Type B pancreatic cell (in vitro differentiated cells): ENCODE results near the gene KY. TPM values are rescaled to one million over a fixed set of nuclear protein-coding genes. Genes with fewer than 3 reads are reported as not detected.

Experiments
- DNase-seq: peaks from one replicate; pipeline ENCODE4 v3.0.0; 2021; ENCODE audit warnings: mixed read lengths; ENCODE audit not compliant: unreplicated experiment; ENCODE audit errors: extremely low spot score
- H3K27ac Mint-ChIP-seq: 2 replicates; pipeline ENCODE4 v1.8.0; 2021; ENCODE audit warnings: mild to moderate bottlenecking, mixed read lengths
- H3K27me3 Mint-ChIP-seq: 2 replicates; pipeline ENCODE4 v1.8.0; 2021; ENCODE audit warnings: mixed read lengths
- H3K36me3 Mint-ChIP-seq: 2 replicates; pipeline ENCODE4 v1.8.0; 2021; ENCODE audit warnings: mixed read lengths
- H3K4me1 Mint-ChIP-seq: one replicate; pipeline ENCODE4 v1.8.0; 2021; ENCODE audit warnings: mixed read lengths; ENCODE audit not compliant: unreplicated experiment
- H3K4me3 Mint-ChIP-seq: 2 replicates; pipeline ENCODE4 v1.8.0; 2021; ENCODE audit warnings: mild to moderate bottlenecking, mixed read lengths
- H3K9me3 Mint-ChIP-seq: 2 replicates; pipeline ENCODE4 v1.8.0; 2021; ENCODE audit warnings: mixed read lengths
- CTCF ChIP-seq: fragments of 200-600 bp; sonication (generic); conservative IDR thresholded peaks from 2 replicates; pipeline ENCODE4 v1.5.0; 2021; ENCODE audit warnings: antibody characterized with exemption, mild to moderate bottlenecking
- total RNA-seq: library from RNA; stranded (reverse); gene quantifications from 2 replicates; pipeline ENCODE4 v1.2.1, GENCODE V29; 2021; ENCODE audit warnings: low replicate concordance

Gene KY
- total RNA-seq, 1 donor from 2014 or later: 0.58 TPM

- TF ChIP-seq CTCF: no peak
- Mint-ChIP-seq H3K36me3 (no peaks in the 10 kb centered on the region), H3K9me3 (peaks cover 7% of the 10 kb centered on the region), H3K27ac (no peak overlapping the region), H3K4me1 (peaks cover 6% of the 10 kb centered on the region), H3K4me3 (no peak overlapping the region), H3K27me3 (peaks cover 8% of the 10 kb centered on the region)
- no peak for DNase-seq
Measured at GRCh38 chr3:134638385-134639030, 12.3 kb downstream of the KY start.

GRCh38 chr3:134636406-134636805 is 14.4 kb downstream of the KY start:
- TF ChIP-seq CTCF: no peak
- H3K27me3 Mint-ChIP-seq: peaks cover 9% of the 10 kb centered on the region
- no peak overlapping the region for H3K4me3 Mint-ChIP-seq
- DNase-seq: no peak
- no peak overlapping the region for H3K27ac Mint-ChIP-seq
- H3K36me3 Mint-ChIP-seq: no peaks in the 10 kb centered on the region
- H3K4me1 Mint-ChIP-seq: peaks cover 6% of the 10 kb centered on the region
- H3K9me3 Mint-ChIP-seq: peaks cover 7% of the 10 kb centered on the region

- no peak for DNase-seq
- no peaks in the 10 kb centered on the region for H3K4me1 Mint-ChIP-seq
- no peak overlapping the region for H3K4me3 Mint-ChIP-seq
- no peak overlapping the region for H3K27ac Mint-ChIP-seq
- H3K36me3 Mint-ChIP-seq: no peaks in the 10 kb centered on the region
- TF ChIP-seq CTCF: peak; percentile 23
- H3K27me3 Mint-ChIP-seq: peaks cover 3% of the 10 kb centered on the region
- H3K9me3 Mint-ChIP-seq: no peaks in the 10 kb centered on the region
Measured at GRCh38 chr3:134630506-134630905, 20.3 kb downstream of the KY start.

DNA sequence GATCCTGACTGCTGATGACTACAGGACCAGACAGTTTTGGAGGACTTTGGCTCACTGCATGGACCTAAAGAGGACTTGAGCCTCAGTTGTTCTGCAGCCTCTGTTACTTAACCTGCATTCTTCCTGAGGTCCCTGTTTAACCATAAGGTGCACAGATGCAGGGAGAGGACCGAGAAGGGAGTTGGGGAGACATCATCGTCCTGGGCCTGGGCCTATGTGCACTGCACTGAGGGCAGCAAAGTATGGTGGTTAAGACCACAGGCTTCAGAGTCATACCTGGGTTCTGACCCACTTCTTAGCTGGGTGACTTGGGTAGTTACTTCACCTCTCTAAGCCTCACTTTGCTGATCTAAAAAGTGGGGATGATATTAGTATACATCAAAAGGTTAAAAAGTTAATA is 21.9 kb downstream of the KY start:
- Mint-ChIP-seq H3K4me3 (no peak overlapping the region), H3K9me3 (no peaks in the 10 kb centered on the region), H3K36me3 (no peaks in the 10 kb centered on the region), H3K27ac (no peak overlapping the region), H3K27me3 (peaks cover 3% of the 10 kb centered on the region), H3K4me1 (no peaks in the 10 kb centered on the region)
- TF ChIP-seq CTCF: no peak
- DNase-seq: no peak

- H3K4me3 Mint-ChIP-seq: no peak overlapping the region
- DNase-seq: no peak
- H3K36me3 Mint-ChIP-seq: no peaks in the 10 kb centered on the region
- no peak for TF ChIP-seq CTCF
- H3K4me1 Mint-ChIP-seq: no peaks in the 10 kb centered on the region
- H3K27ac Mint-ChIP-seq: no peak overlapping the region
- H3K27me3 Mint-ChIP-seq: no peaks in the 10 kb centered on the region
- no peaks in the 10 kb centered on the region for H3K9me3 Mint-ChIP-seq
Measured at GRCh38 chr3:134627831-134628230, 23.0 kb downstream of the KY start.
